NCI-H82 (cell line): Measurements from ENCODE around the gene MAP3K2.
A peak's percentile ranks its signal among the peaks of the same experiment; 100 is the strongest.

ENCODE experiments used
- DNase-seq: peaks from one replicate; lab custom pipeline; 2025; lab: John Stamatoyannopoulos, UW

The MAP3K2 gene

DNA sequence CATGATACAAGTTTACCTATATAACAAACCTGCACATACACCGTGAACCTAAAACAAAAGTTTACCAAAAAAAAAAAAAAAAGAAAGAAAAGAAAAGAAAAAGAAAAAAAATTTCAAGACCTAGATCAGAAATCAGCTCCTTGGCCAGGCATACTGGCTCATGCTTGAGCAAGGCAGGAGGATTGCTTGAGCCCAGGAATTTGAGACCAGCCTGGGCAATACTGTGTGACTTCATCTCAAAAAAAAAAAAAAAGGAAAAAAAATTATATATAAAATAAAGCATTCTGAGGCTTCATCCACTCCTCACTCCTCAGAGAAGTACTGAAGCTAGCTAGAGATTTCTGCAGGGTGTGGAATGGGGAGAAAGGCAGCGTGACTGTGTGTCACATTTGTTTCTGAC, 18.7 kb upstream of the MAP3K2 start:
- no peak for DNase-seq

DNA sequence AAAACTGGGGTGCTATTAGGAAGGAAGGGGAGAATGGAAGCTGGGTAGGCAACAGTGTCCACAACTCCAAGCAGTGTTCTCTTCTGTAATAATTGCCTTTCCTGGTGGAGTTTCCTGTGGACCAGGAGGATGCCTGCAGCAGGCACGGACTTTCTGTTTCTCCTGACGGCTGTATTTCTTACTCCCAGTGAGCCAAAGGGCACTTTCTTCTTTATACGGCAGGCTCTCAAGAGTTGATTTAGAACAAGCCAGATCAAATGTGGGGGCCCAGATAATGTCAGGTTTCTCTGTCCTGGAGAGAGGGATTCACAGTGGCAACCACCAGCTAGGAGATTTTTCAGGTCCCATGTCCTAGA, 17.5 kb upstream of the MAP3K2 start:
- no peak for DNase-seq

DNA sequence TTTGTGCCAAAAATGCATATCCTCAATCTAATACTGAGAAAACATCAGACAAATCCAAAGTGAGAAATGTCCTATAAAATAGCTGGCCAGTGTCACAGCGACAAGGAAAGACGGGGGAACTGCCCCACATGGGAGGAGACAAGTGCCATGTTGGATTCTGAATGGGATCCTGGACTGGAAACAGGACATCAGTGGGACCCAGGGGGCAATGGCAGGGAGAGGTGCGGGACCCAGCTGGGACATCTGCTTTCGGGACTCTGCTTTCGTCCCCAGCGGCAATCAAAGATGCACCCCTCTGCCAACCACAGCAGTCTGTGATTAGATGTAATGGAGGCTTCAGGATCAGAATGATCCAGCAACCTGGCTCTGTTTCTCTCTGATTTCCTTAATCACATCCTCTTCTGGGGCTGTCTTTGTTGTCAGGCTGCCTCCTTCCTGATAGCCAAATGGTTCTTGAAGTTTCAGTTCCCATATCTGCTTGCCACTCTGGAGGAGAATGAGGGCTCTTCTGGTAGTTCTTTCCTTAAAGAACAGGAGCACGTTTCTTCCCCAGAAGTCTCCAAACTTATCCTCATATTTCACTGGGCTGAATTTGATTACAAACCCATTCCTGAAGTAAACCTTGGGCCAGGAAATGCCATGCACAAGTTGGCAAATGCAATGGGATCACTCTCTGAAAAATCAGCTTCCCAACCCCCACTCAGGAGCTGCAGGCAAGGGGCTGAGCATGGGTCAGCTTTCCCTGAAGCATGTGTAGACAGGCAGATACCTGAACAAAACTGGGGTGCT, 16.9 kb upstream of the MAP3K2 start:
- DNase-seq = no peak

DNA sequence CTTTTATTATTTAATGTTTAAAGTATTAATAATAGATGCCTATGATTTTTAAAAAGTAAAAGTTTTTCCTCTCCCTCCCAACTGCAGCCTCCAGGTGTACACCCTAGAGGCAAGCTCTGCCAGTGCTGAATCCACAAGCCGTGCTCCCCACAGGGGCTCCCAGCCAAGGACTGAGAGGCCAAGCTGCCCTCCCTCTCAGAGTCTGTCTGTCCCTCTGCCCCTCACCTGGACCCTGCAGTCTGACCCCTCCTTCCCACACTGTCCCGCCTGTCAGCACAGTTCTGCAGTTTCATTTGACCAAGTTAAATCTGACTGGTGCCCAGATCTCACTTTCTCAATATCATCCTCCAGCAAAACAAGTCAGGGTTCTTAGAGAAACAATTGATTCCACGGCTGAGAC, 15.7 kb upstream of the MAP3K2 start:
- DNase-seq = no peak

DNA sequence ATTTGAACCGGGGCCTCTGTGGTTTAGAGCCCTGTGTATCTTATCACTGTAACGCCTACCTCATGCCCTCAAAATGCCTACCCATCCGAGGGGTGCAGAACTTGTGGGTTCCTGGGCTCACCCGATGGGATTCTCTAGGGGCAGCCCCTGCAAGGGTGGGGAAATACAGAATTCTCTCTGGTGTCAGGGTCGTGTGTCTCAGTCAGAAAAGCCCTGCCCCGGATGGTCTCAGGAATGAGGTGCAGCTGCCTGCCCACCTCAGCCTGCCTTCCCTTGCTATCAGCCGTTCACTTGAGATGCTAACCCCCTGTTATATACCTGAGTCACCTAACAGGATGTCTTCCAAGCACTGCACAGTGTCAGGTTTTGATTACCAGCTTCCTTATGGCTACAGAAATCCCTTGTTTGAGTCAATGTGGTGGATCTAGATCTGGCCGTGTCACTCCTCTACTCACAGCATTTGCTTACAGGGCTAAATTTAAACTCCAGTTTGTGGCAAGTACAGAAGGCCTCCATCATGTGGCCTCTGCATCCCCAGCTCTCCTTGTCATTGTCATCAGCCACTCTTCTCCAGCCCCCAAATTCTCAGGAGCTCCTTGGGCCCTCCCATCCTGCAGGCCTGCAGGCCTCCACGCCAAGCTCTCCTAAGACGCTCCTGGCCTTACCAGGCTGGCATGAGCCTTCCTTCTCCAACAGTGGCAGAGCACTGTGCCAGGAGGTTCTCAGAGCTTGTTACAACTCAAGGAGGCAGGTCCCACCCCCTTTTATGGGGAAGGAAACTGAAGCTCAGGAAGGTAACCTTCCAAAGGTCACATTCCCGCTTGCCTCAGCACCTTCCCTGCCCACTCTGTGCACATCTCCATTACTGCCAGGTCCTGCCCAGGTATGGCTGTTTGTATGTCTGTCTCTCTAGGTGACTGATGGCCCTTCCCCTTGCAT, 14.3 kb upstream of the MAP3K2 start:
- no peak for DNase-seq

DNA sequence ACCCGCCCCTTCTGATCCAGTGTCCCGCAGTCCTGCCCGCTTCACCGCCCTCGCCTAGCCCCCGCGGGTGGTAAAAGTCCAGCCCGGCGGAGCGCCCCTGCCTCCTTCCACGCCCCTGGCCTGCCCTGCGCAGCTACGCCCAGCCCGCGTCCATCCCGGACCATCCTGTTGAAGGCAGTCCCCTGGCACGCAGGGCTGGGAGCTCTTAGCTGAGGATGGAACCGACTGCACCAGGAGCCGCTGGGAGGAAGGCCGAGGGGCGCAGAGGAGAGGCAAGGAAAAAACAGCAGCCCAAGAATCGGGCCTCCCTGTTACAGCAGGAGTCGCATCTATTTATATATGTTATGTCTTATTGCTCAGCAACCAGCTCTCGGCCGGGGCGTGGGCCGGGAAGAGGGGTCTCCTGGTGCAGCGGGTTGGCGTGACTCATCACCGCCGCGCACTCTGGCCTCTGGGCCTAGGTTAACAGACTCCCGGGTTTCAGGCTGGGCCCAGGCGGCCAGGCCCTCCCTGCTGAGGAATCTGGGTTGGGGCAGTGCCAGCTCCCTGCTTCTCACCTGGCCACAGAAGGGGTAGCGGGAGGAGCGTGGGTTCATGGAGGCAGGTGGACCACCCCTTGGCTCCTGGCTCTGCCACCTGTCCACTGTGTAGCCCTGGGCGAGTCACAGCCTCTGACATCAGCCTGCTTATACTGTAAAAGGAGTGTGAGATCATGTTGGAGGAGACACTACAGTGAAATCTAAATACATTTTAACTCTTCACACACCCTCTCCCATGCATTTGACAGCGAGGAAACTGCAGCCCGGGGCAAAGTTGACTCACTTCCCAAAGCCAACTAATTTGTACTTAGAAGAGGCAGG, 13.4 kb upstream of the MAP3K2 start:
- no peak for DNase-seq

DNA sequence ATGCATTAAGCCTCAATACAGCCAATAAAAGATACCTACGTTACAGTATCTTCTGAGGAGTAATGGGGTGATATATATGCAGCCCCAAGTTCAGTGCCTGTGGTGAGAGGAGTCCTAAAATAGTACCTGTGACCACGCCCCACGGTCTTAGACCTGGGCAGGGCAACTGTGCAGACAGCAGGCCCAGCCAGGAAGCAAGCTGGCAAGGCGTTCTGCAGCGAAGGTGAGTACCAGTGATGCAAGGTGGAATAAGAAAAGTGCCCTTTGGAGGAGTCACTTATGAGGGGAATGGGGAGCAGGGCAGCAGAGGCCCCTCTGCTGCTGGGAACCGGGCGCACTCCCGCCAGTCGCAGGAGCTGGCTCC, 12.7 kb upstream of the MAP3K2 start:
- DNase-seq = no peak

DNA sequence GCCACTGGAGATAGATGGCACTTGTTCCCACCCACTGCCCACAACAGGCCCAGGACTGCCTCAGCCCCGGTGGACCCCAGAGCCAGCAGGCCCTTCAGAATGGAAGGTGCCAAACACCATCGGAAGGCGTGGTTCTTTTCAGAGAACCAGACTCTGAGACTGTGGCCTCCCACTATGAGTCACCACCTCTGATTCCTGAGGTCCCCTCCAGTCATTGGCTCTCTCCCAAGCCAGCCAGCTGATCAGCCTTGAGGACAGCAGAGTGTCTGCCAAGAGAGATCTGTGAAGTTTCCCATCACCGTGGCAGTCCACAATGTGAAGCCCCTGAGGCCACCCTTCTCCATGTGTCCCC, 10.4 kb upstream of the MAP3K2 start:
- DNase-seq = peak; percentile 35

DNA sequence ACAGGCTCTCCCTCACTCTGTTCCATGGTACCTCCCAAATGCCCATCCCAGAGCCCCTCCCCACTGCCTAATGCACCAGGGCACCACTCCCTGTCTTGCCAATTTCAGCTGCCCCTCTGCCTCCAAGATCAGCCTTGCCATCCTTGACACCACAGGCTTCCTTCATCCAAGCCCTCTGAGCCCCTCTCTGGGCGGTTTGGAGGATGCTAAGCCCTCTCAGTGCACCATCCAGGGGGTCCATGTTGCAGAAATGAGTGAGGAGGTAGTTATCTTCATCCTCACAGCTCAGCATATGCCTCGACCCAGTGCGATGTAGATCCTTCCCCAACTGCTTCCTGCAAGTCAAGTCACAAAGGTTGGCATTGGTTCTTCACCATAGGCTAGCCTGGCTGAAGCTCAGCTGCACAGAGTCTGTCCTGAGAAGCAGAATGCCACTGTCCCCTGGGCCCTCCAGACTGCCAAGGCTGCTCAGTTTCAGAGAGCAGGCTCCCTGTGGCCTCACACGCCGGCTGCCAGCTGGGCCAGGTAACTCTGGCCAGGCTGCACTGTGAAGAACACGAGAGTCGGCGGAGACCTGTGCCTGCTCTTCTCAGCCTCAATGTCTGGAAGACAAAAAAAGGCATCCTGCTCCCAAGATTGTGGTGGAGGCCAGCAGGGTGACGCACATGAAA, 9.9 kb upstream of the MAP3K2 start:
- no peak for DNase-seq

DNA sequence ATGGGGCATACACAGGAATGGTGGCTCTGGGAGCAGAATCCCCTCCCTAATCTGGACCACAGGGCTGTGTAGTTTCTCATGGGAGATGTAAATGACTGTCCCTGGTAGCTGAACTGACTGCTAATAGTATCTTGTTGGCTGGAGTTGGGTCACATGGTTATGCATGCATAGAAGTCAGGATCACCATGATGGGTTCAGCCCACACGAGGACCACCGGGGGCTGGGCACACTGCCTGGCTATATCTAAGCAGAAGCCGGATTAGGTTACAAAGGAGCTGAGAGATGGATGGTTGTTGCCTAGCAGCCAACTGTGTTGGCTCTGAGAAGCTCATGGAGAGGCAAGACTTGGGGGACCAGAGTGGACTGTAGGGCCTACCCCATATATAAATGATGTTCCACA, 6.7 kb upstream of the MAP3K2 start:
- DNase-seq = no peak

DNA sequence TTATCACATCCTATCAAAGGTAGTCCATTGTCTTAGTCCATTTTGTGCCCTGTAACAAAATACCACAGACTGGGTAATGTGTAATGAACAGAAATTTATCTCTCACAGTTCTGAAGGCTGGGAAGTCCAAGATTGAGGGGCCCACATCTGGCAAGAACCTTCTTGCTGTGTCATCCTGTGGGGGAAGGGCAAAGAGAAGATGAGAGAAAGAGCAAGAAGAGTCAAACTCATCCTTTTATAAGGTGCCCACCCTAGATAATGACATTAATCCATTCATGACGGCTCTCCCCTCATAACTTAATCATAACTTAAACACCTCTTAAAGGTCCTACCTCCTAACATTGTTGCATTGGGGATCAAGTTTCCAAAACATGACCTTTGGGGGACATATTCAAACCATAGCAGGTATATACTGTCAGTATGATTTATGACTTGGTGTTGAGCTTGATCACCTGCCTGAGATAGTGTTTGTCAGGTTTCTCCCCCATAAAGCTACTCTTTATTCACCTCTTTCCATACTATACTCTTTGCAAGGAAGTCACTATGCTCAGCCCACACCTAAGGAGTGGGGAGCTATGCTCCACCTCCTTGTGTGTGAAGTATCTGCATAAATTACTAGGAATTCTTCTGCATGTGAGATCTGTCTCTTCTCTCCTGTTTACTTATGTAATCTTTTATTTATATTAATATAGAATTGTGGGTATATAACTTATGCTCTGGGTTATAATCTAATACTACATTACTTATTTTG, 5.2 kb upstream of the MAP3K2 start:
- no peak for DNase-seq

DNA sequence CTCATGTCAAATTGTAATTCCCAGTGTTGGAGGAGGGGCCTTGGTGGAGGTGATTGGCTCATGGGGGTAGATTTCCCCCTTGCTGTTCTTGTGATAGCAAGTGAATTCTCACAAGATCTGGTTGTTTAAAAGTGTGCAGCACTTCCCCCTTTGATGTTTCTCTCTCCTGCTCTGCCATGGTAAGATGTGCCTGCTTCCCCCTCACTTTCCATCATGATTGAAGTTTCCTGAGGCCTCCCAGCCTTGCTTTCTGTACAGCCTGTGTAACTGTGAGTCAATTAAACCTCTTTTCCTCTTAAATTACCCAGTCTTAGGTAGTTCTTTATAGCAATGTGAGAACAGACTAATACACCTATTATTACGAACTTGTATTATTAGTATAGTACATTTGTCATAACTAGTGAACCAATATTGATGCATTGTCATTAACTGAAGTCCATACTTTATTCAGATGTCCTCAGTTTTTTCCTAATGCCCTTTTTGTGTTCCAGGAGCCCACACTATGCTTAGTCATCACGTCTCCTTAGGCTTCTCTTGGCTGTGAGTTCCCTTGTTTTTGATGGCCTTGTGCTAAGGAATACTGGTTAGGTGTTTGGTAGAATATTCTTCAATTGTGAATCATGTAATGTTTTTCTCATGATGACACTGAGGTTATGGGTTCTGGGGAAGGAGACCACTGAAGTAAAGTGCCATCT, 4.5 kb upstream of the MAP3K2 start:
- no peak for DNase-seq

DNA sequence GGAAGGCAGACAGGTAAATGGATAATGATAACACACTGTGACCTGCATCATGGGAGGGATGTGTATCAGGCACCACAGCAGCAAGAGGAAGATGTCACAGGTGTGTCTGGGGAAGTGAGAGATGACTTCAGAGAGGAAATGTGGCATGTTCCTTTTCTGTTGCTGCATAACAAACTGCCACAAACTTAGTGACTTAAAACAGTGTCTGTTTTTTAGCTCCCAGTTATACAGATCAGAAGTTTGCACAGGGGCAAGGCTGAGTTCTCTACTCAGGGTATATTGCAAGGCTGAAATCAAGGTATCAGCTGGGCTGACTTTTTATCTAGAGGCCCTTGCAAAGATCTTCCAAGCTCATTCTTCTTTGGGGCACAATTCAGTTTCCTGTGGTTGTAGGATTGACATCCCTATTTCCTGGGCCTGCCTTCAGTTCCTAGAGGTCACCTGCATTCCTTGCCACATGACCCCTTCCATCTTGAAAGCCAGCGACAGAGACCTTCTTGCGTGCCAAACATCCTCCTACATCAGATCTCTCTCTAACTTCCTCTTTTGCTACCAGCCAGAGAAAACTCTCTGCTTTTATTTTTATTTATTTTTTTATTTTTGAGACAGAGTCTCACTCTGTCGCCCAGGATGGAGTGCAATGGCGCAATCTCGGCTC, 2.1 kb upstream of the MAP3K2 start:
- DNase-seq = no peak

DNA sequence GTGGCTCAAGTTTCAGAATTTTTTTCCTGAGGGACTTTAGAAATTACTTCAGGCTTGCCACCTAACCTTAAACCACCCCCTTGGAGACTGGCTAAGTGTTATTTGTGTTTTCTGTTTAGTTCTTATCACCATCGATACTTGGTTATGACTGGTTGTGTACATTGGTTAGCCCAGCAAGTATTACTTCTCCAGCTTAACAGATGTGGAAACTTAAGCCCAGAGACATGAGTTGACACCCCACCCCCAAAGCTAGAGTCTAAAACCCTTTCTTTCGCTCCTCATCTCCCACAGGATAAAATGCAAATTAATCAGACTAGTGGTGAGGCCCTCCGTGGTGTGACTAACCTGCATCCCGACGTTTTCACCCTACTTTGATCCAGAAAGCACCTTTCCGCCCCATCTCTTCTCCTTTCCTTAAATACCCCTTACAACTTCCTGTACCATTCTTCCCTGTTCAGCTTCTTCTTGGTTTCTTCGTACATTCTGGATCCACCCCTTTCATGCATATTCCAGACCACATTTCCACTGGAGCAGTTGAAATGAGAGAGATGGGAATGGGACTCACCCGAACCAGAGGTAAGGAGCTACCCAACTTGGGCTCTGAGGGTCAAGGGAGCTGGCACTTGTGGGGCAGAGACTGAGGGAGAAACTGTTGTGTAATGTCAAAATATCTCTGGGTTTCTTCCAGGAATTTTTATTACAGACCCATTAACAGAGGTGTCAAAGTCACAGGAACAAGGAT, 819 bp upstream of the MAP3K2 start:
- DNase-seq = peak; percentile 76

DNA sequence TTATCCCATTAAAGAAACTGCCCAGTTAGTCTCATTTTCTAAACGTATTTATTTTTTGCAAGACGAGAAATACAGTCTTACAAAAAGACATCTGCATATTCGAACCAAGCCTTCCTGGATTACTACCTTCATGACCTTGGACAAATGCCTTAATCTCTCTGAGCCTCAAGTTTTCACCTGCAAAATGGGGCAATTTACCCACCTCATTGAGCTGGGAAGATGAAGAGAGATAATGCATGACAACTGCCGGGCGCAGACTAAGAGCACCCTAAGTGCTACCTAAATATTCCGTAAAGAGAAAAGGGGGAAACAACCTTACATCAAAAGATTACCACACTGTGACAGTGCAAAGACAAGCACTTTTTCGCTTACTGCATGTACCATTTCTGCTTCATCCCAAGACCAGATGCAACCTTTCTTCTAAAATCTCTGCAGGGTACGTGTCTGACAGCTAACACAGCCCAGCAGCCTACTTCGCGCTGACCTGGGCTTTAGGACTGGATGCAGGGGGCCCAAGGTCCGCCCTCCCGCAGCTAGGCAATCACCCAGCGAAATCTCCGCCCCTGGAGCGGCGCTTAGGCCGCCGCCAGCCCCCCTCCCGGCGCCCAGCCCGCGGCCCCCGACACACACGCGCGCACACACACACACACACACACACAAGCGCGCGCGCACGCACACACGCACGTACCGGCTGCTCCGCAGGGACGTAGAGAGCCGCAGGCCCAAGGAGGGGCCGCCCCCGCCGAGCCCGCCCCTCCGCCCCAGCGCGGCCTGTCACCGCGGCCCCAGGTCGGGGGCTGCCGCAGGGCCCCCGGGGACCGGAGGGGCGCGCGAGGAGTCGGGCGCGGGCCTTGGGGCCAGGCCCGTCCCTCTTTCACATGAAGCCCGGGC, 766 bp downstream of the MAP3K2 start:
- DNase-seq = peak; percentile 95

DNA sequence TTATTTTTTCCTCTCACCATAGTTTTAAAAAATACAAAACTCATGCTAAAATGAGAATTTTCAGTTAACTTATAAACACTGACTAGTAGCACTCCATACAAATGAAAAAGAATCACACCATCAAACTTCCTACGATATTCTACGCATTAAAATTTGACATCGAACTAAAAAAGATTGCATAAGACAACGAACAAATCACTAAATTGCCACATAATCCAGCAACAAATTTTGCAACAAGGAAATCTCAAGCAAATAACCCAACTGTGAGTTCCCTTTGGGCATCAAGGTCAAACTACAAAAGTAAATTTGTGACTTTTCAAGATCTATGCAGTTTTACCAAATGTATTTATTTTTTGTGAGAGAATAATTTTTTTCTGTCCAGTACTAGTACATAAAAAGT, 1.5 kb downstream of the MAP3K2 start:
- no peak for DNase-seq

DNA sequence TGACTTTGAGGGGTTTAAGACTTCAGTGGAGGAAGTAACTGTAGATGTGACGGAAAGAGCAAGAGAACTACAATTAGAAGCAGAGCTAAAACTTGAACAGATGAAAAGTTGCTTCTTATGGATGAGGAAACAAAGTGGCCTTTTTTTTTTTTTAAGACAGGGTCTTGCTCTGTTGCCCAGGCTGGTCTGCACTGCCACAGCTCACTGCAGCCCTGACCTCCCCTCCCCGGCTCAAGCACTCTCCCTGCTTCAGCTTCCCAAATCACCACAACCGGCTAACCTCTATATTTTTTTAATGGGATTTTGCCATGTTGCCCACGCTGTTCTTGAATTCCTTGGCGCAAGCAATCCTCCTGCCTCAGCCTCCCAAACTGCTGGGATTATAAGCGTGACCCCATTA, 3.2 kb downstream of the MAP3K2 start:
- no peak for DNase-seq

DNA sequence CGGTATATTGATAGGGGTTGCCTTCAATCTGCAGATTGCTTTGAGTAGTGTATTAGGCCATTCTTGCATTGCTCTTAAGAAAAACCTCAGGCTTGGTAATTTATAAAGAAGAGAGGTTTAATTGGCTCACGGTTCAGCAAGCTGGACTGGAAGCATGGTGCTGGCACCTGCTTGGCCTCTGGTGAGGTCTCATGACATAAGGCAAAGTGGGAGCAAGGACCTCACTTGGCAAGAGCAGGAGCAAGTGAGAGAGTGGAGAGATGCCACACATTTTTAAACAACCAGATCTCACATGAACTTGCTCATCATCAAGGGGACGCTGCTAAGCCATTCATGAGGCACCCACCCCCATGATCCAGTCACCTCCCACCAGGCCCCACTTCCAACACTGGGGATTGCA, 4.9 kb downstream of the MAP3K2 start:
- DNase-seq = peak; percentile 69
